ENCODE measurements around the gene DHX9. TPM values are rescaled to one million over a fixed set of nuclear protein-coding genes. Genes with fewer than 3 reads are reported as not detected.
A peak's percentile ranks its signal among the peaks of the same experiment; 100 is the strongest.

The DHX9 gene
- 186 and 261 TPM in 2 replicates for total RNA-seq (ENCODE audit: low replicate concordance)
- long read RNA-seq, full-length matches to known transcripts, result 53 of 232 reads
- long read RNA-seq, partial matches to known transcripts, result 154 of 232 reads
- long read RNA-seq, other reads (novel, unspliced or antisense), result 25 of 232 reads

DNA sequence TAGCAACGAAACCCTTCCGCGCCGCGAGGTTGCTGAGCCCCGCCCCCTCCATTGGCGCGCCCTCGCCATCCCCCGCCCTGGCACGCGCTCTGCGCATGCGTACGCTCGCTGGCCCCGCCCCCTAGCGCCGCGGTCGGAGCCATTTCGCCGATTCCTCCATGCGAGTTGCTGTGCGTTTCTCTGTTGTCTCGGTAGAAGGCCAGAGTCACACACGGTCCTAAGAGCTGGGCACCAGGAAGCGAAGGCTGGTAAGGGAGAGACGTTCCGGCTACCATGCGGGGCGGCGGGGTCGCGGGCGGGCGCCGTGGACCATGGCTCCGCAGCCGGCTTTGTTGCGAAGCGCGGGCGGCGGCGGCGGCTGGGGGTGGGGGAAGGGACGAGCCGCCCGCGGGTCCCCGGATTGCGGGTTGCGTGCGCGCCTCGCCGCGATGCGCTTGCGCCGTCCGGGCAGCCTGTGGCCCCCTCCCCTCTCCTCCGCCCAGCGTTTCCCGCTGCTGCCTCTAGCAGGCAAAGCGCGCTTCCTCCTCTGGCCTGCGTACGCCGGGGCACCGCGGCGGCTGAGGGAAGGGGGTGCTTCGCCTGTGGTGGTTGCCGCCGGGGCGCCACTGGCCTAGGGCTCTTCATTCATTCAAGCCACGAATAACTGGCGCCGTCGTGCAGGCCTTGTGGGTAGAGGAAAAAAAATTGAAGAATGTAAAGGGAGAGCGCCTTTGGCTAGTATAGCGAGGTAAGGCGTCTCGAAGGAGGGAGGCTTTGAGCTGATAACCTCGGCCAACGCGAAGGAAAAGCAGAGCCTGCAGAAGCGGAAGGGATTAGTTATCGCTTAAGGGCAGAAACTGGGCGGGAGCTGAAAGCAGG lies at the start of gene DHX9:
DHX9 (plus strand) TSS at position 139 of the 858 bp plus-strand sequence. CDS start 3,220 bp downstream, outside the sequence.
- Mint-ChIP-seq H3K4me1 (ENCODE audit: unreplicated experiment) (peaks cover 26% of the 10 kb centered on the region), H3K27me3 (no peaks in the 10 kb centered on the region), H3K4me3 (peak within 1 kb of the TSS; percentile 98), H3K36me3 (peaks cover 30% of the 10 kb centered on the region), H3K9me3 (no peaks in the 10 kb centered on the region), H3K27ac (peak within 1 kb of the TSS; percentile 97)
- DNase-seq (ENCODE audit: extremely low spot score, unreplicated experiment), result peak; percentile 98
- TF ChIP-seq, protein P1, sequence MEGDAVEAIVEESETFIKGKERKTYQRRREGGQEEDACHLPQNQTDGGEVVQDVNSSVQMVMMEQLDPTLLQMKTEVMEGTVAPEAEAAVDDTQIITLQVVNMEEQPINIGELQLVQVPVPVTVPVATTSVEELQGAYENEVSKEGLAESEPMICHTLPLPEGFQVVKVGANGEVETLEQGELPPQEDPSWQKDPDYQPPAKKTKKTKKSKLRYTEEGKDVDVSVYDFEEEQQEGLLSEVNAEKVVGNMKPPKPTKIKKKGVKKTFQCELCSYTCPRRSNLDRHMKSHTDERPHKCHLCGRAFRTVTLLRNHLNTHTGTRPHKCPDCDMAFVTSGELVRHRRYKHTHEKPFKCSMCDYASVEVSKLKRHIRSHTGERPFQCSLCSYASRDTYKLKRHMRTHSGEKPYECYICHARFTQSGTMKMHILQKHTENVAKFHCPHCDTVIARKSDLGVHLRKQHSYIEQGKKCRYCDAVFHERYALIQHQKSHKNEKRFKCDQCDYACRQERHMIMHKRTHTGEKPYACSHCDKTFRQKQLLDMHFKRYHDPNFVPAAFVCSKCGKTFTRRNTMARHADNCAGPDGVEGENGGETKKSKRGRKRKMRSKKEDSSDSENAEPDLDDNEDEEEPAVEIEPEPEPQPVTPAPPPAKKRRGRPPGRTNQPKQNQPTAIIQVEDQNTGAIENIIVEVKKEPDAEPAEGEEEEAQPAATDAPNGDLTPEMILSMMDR (conservative IDR thresholded peaks at IDR 0.05), result peak; percentile 57

DNA sequence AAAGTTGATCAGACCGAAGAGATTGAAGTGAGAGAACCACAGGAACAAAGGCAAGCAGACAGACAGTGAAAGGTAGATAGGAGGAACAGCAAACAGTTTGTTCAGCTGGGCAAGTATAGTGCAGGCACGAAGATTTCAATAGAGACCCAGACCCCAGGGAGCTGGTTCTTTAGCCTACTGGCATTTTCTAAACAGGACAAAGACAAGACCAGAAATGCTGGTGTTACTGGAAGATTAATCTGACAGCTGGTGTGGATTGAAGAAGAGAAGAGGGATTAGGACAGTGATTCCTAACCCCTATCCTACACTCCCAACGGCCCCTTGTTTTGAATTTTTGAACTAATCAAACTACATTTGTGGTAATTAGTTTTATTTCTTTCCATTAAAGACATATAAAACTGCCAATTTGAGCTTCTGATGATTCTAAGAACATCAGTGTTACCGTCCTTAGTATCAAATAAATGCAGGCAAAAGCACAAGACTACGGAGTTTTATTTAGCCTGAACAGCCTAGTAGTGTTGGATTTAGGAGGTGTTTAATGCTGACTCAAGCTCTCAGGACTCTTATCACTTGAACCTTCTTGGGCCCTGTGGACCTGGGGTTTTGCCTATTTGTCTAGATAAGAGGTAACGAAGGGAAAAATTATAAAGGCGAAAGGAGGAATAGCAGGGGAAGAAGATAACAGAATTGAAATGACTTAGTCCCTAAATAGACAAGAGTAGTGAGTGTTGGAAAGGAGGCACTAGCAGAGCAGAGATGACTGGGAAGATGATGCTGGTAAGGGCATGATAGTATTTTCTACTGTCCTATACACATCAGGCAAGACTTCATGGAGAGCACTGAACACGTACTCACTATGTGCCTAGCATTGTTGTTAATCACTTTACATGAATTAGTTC lies 47.6 kb upstream of the DHX9 start:
- no peak for DNase-seq (ENCODE audit: extremely low spot score, unreplicated experiment)
- Mint-ChIP-seq H3K27me3 (peaks cover 46% of the 10 kb centered on the region), H3K4me1 (ENCODE audit: unreplicated experiment) (peaks cover 14% of the 10 kb centered on the region), H3K27ac (no peak overlapping the region), H3K9me3 (no peaks in the 10 kb centered on the region), H3K36me3 (no peaks in the 10 kb centered on the region), H3K4me3 (peak overlapping the region; percentile 7)
- TF ChIP-seq, protein P1 (conservative IDR thresholded peaks at IDR 0.05), result no peak

DNA sequence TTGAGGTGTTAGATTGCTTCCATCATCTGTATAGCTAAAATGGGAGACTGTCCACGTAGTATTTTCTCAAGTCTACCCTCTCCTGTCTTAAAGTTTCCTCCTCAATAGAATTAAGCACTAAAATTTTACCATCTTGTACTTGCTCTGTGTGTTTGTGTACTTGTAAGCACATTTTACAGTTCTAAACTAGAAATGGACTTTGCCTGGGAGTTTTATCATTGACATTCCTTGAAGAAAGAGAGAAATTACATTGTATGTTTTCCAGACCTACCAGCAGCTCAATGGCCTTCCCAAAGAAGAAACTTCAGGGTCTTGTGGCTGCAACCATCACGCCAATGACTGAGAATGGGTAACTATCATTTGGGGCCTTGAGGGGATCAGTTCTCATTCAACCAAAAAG lies 45.1 kb upstream of the DHX9 start:
- Mint-ChIP-seq H3K4me1 (ENCODE audit: unreplicated experiment) (peaks cover 7% of the 10 kb centered on the region), H3K4me3 (no peak overlapping the region), H3K27ac (no peak overlapping the region), H3K36me3 (no peaks in the 10 kb centered on the region), H3K27me3 (peaks cover 21% of the 10 kb centered on the region), H3K9me3 (no peaks in the 10 kb centered on the region)
- TF ChIP-seq, protein P1 (conservative IDR thresholded peaks at IDR 0.05), result no peak
- DNase-seq (ENCODE audit: extremely low spot score, unreplicated experiment), result no peak

DNA sequence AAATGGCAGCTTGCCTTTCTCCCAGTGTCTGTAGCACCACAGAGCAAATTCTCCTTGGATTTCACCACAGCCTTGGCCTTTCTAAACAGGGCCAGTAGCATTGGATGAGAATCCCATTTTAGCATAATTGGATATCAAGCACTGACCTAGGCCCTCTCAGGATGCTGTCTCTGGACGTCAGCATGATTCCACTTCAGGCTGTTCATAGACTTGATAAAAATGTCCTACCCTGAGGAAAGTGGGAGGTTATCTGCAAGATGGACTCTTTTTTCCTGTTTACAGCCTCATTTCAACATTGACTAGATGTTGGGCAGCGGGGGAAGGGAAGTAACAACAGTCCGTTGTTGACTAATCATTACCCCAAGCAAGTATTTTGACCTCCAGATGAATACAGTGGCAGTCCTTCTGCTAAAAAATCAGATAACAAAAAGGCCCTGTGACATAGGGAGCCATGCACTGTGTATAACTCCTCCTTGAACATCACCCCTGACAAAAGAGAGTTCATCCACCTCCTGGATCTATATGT lies 44.4 kb upstream of the DHX9 start:
- H3K27me3 Mint-ChIP-seq, result peaks cover 19% of the 10 kb centered on the region
- no peak for DNase-seq (ENCODE audit: extremely low spot score, unreplicated experiment)
- H3K27ac Mint-ChIP-seq, result no peak overlapping the region
- H3K4me1 Mint-ChIP-seq (ENCODE audit: unreplicated experiment), result peaks cover 5% of the 10 kb centered on the region
- H3K36me3 Mint-ChIP-seq, result no peaks in the 10 kb centered on the region
- TF ChIP-seq, protein P1 (conservative IDR thresholded peaks at IDR 0.05), result no peak
- H3K4me3 Mint-ChIP-seq, result no peak overlapping the region
- no peaks in the 10 kb centered on the region for H3K9me3 Mint-ChIP-seq

DNA sequence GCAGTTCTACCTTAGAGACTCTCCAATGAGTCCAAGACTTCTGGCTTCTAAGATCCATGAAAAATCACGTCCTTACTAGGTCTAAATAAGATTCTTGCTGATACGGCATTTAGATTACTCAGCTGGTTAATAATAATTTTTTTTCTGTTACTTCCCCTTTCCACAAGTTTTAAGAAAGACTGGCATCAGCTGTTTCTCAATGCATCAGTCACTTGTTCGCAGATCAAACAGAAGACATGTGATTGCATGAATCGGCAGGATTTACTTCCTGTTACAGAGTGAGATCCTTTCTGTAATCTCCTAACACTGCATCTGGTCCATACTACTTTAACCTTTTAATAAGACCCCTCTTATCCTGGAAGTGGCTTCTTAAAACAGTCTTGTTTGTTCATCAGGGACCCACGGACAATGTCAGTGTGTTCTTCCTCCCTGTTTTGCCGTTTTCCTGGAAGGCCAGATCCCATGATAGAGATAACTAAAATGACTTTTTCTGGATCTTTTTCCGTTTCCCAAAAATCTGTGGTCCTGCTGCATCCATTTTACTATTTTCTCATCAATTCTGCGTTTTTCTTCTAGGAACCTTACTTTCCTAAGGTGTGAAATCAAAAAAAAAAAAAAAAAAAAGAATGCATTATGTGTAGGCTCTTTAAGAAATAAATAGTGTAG lies 43.5 kb upstream of the DHX9 start:
- Mint-ChIP-seq H3K4me3 (no peak overlapping the region), H3K27ac (no peak overlapping the region), H3K4me1 (ENCODE audit: unreplicated experiment) (no peaks in the 10 kb centered on the region), H3K27me3 (peaks cover 14% of the 10 kb centered on the region), H3K9me3 (no peaks in the 10 kb centered on the region), H3K36me3 (no peaks in the 10 kb centered on the region)
- TF ChIP-seq, protein P1 (conservative IDR thresholded peaks at IDR 0.05), result no peak
- DNase-seq (ENCODE audit: extremely low spot score, unreplicated experiment), result no peak
